Lung (tissue), 12 donors: ENCODE data around the gene COL4A1. TPM values are rescaled to one million over a fixed set of nuclear protein-coding genes. Genes with fewer than 3 reads are reported as not detected.
"Not testable (repeated sequence)": the region's sequence is repeated elsewhere in the genome, so short reads cannot be mapped to it uniquely, and the experiment has no call there.

Source experiments
- ATAC-seq: fragments of 200-7000 bp; cut with Tn5 transposase; one replicate; pipeline ENCODE4 v1.9.1; 2020; ENCODE audit warnings: moderate number of reproducible peaks; ENCODE audit not compliant: insufficient read depth, low FRiP score
- DNase-seq, 3 donors: peaks; one replicate each; pipeline ENCODE4 v3.0.0-alpha.2; 2013 to 2017
- H3K27ac ChIP-seq, 2 donors: one replicate each; pipeline ENCODE4 v1.5.1; 2013; ENCODE audit warnings: mild to moderate bottlenecking in 2 of 2, moderate library complexity in 2 of 2, control low read depth in 1 of 2, inconsistent platforms in 1 of 2, low read depth in 1 of 2, low read length in 1 of 2
- H3K27me3 ChIP-seq, 3 donors: one replicate each; pipeline ENCODE4 v1.5.1; 2013; ENCODE audit warnings: low read length in 2 of 3; ENCODE audit not compliant: control insufficient read depth in 3 of 3, insufficient read depth in 3 of 3
- H3K36me3 ChIP-seq, 4 donors: one replicate each; pipeline ENCODE4 v1.5.1; 2013; ENCODE audit warnings: low read length in 4 of 4, mild to moderate bottlenecking in 1 of 4, moderate library complexity in 1 of 4; ENCODE audit not compliant: control insufficient read depth in 4 of 4, insufficient read depth in 4 of 4
- H3K4me1 ChIP-seq, 5 donors: one replicate each; pipeline ENCODE4 v1.5.1; 2013; ENCODE audit warnings: low read length in 5 of 5, mild to moderate bottlenecking in 2 of 5, moderate library complexity in 1 of 5; ENCODE audit not compliant: control insufficient read depth in 5 of 5, insufficient read depth in 5 of 5
- H3K4me3 ChIP-seq: one replicate; pipeline ENCODE4 v1.5.1; 2013; ENCODE audit warnings: mild to moderate bottlenecking, control low read depth, moderate library complexity
- H3K9ac ChIP-seq, 2 donors: one replicate each; pipeline ENCODE4 v1.5.1; 2013; ENCODE audit warnings: low read length in 2 of 2, control low read depth in 1 of 2; ENCODE audit not compliant: insufficient read depth in 1 of 2
- H3K9me3 ChIP-seq, 4 donors: one replicate each; pipeline ENCODE4 v1.5.1; 2013; ENCODE audit warnings: low read length in 3 of 4, mild to moderate bottlenecking in 1 of 4, moderate library complexity in 1 of 4; ENCODE audit not compliant: control insufficient read depth in 4 of 4, insufficient read depth in 3 of 4
- WGBS, 2 donors: extraction: QIAGEN DNeasy Blood & Tissue Kit; methylation state at CpG; one replicate each; pipeline ENCODE4 v1.1.7; 2013; 5-methylcytosine and 5-hydroxymethylcytosine counted together
- polyA plus RNA-seq, 2 donors: library from polyadenylated mRNA; stranded (reverse); fragments of 200-250 nt; gene quantifications; one replicate each; pipeline ENCODE4 v1.2.1, GENCODE V29; 2013
- total RNA-seq, 2 donors: library from RNA; depleted of rRNA in 1 of 2; stranded (reverse); fragments of >200 nt in 1 of 2; gene quantifications; one replicate each; pipeline ENCODE4 v1.2.1, GENCODE V29; 2014 to 2021
- TF ChIP-seq, protein P1 (sequence below): IDR thresholded peaks from 2 replicates; pipeline ENCODE4 v1.5.1; 2012; ENCODE audit warnings: mild to moderate bottlenecking; ENCODE audit errors: control extremely low read depth, extremely low read depth
- donor health status: control.
- donor health status: control.
- donor health status: Bipolar disorder and iron deficiency.
- donor health status: healthy.
- donor health status: DM: yes; HTN: yes; CAD: no.

COL4A1 gene
- total and polyA plus RNA-seq, 4 donors = 114 to 1,051 (median 318) TPM

DNA sequence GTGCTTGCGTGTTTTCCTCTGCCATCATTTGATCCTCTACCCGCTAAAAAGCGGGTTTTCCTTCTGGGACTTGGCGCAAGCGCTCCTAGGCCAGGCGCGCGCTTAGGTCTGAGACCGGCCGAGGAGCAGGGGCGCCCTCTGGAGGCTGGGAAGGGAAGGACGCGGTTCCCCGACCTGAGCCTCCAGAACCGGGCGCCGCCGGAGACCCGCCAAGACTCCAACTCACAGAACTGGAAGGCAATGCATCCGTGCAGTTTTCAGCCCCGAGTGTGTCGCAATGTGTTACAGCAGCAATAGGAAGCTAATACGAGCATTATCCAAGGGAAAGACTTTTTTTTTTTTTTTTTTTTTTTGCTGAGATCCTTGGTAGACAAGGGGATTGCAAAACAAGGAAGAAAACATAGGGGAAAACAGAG is 190.9 kb downstream of the COL4A1 start:
- H3K27ac ChIP-seq = no peak overlapping the region
- TF ChIP-seq, protein P1, sequence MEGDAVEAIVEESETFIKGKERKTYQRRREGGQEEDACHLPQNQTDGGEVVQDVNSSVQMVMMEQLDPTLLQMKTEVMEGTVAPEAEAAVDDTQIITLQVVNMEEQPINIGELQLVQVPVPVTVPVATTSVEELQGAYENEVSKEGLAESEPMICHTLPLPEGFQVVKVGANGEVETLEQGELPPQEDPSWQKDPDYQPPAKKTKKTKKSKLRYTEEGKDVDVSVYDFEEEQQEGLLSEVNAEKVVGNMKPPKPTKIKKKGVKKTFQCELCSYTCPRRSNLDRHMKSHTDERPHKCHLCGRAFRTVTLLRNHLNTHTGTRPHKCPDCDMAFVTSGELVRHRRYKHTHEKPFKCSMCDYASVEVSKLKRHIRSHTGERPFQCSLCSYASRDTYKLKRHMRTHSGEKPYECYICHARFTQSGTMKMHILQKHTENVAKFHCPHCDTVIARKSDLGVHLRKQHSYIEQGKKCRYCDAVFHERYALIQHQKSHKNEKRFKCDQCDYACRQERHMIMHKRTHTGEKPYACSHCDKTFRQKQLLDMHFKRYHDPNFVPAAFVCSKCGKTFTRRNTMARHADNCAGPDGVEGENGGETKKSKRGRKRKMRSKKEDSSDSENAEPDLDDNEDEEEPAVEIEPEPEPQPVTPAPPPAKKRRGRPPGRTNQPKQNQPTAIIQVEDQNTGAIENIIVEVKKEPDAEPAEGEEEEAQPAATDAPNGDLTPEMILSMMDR = peak; percentile 30
- no peaks in the 10 kb centered on the region for H3K36me3 ChIP-seq
- peaks cover 0 to 3% (median 0%) of the 10 kb centered on the region in 5 donors for H3K4me1 ChIP-seq
- H3K9ac ChIP-seq = no peak overlapping the region
- no peaks in the 10 kb centered on the region for H3K9me3 ChIP-seq
- DNase-seq (peak; percentile 57 to 69 (median 68)), ATAC-seq (no peak)
- no peak overlapping the region for H3K4me3 ChIP-seq
- 18 to 29% methylated on average over 23 of the region's 23 CpGs for WGBS, 2 donors
- peaks cover 0 to 15% (median 5%) of the 10 kb centered on the region in 3 donors for H3K27me3 ChIP-seq

DNA sequence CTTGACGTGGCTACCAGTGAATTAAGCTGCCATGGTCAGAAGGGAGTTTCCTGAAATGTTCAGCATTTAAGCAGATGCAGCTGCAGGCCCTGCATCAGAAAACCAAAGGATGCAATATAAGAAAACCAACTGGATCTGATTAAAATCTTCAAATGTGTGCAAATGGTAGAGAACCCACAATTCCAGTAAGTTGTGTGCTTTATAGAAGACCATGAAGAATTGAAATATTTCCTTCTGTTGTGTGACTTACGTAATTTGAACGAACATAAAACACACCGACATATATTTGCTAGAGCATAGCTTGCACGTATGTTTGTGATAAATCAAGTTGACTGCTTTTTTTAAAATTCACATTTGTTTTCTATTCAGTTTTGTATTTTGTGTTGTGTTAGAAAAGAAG is 191.4 kb downstream of the COL4A1 start:
- DNase-seq (no peak), ATAC-seq (no peak)
- Histone ChIP-seq H3K9me3 (no peaks in the 10 kb centered on the region), H3K4me1 (peaks cover 0 to 3% (median 0%) of the 10 kb centered on the region in 5 donors), H3K27me3 (peaks cover 0 to 15% (median 2%) of the 10 kb centered on the region in 3 donors), H3K9ac (no peak overlapping the region), H3K4me3 (no peak overlapping the region), H3K36me3 (no peaks in the 10 kb centered on the region), H3K27ac (no peak overlapping the region)
- 52 to 77% methylated on average over 5 of the region's 5 CpGs for WGBS, 2 donors
- TF ChIP-seq, protein P1 = no peak

DNA sequence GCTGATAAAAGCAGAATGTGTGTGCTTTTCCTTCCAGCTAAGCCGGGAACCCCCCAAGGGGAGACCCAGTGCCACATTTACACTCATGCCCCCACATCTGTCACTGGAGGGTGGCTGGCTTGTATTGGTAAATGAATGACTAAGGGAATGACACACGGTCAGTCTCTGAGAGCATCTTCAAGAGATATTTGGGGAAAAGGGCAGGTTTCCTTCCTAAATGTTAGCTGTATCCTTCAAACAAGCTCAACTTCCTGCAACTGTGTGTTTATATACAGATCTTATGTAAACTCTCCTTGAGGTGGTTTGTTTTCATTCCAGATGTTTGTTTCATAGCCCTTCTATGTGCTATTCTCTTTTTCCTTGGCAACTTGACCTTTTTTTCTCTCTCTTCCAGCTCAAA is 192.6 kb downstream of the COL4A1 start:
- H3K27ac ChIP-seq = no peak overlapping the region
- H3K9ac ChIP-seq = no peak overlapping the region
- DNase-seq = no peak
- no peaks in the 10 kb centered on the region for H3K36me3 ChIP-seq
- ATAC-seq = no peak
- WGBS, 2 donors = 51 to 63% methylated on average over 2 of the region's 2 CpGs
- TF ChIP-seq, protein P1 = no peak
- H3K9me3 ChIP-seq = no peaks in the 10 kb centered on the region
- H3K4me1 ChIP-seq = peaks cover 0 to 4% (median 0%) of the 10 kb centered on the region in 5 donors
- peaks cover 0 to 15% (median 0%) of the 10 kb centered on the region in 3 donors for H3K27me3 ChIP-seq
- no peak overlapping the region for H3K4me3 ChIP-seq

DNA sequence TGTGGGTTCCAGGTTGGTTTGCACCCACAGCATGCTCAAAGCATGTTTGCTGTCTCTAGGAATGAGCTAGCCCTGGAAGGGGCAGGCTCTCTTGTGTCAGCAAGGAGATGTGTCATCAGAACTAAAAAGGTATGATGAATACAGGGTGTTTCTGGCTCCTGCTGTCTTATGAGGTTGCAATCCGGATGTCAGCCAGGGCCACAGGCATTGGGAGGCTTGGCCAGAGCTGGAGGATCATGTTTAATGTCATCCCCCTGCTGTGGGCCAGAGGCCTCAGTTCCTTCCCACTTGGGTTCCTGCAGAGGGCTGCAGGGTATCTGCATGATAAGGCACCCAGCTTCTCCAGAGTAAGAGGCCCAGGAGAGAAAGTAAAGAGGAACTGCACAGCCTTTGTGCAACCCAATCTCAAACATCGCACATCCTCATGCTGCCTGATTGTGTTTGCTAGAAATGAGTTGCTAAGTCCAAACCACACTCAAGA is 193.6 kb downstream of the COL4A1 start:
- ATAC-seq (no peak), DNase-seq (no peak)
- Histone ChIP-seq H3K36me3 (no peaks in the 10 kb centered on the region), H3K27ac (no peak overlapping the region), H3K9ac (no peak overlapping the region), H3K4me3 (no peak overlapping the region), H3K27me3 (peaks cover 0 to 15% (median 0%) of the 10 kb centered on the region in 3 donors), H3K9me3 (peaks cover 0 to under 1% (median 0%) of the 10 kb centered on the region in 4 donors), H3K4me1 (peaks cover 0 to 8% (median 0%) of the 10 kb centered on the region in 5 donors)
- TF ChIP-seq, protein P1 = no peak
- WGBS, 2 donors = 46 to 64% methylated on average over 2 of the region's 2 CpGs

DNA sequence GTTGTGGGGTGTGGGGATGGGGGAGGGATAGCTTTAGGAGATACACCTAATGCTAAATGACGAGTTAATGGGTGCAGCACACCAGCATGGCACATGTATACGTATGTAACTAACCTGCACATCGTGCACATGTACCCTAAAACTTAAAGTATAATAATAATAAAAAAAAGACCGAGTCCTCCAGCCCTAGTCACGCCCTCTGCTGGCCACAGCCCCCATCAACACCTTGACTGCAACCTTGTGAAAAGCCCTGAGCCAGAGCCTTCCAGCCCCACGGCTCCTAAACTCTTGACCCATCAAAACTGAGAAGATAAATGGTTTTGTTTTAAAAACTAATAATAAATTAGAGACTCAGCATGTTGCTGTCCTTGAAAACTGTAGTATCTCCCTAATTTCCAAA is 194.6 kb downstream of the COL4A1 start:
- H3K9me3 ChIP-seq, DNase-seq, H3K4me3 ChIP-seq, H3K27ac ChIP-seq, H3K36me3 ChIP-seq, H3K9ac ChIP-seq, H3K4me1 ChIP-seq, ATAC-seq: not testable (repeated sequence)
- 77 to 78% methylated on average over 6 of the region's 6 CpGs for WGBS, 2 donors
- peaks cover 0 to 15% (median 0%) of the 10 kb centered on the region in 3 donors for H3K27me3 ChIP-seq
